NB4 (cell line): Measurements from ENCODE around the gene FYCO1.

Experiments used
- MAX ChIP-seq: IDR thresholded peaks from 2 replicates; pipeline ENCODE4 v1.6.1; 2011; ENCODE audit warnings: low read depth, low read length
- MYC ChIP-seq: IDR thresholded peaks from 2 replicates; pipeline ENCODE4 v1.6.1; 2011; ENCODE audit warnings: low read depth, low read length
- POLR2A ChIP-seq: IDR thresholded peaks from 2 replicates; pipeline ENCODE4 v1.6.1; 2011; ENCODE audit warnings: mild to moderate bottlenecking; ENCODE audit not compliant: insufficient read length; ENCODE audit errors: extremely low read depth
- TF ChIP-seq, protein P1 (sequence below): IDR thresholded peaks from one replicate; pipeline ENCODE4 v1.5.1; 2012; ENCODE audit warnings: low read depth, low read length

DNA sequence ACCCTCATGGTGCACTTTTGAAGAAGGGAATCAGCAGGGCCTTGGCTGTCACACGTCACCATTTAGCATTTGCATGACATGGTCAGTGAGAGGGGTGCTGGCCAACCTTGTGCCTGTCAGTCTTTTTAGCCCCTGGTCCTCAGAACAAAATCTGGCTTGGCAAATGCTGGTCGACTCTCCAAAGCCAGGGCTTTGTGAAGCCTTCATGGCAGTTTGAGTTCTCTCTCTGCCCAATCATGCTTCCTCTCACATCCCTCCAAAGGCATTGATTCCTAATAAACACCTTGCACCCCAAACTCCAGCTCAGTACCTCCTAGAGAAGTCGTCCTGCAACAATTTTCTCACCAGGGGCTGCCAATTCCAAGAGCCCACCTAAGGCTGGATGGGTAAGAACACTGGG, 89.9 kb downstream of the FYCO1 start:
- no peak for TF ChIP-seq POLR2A
- TF ChIP-seq, protein P1, sequence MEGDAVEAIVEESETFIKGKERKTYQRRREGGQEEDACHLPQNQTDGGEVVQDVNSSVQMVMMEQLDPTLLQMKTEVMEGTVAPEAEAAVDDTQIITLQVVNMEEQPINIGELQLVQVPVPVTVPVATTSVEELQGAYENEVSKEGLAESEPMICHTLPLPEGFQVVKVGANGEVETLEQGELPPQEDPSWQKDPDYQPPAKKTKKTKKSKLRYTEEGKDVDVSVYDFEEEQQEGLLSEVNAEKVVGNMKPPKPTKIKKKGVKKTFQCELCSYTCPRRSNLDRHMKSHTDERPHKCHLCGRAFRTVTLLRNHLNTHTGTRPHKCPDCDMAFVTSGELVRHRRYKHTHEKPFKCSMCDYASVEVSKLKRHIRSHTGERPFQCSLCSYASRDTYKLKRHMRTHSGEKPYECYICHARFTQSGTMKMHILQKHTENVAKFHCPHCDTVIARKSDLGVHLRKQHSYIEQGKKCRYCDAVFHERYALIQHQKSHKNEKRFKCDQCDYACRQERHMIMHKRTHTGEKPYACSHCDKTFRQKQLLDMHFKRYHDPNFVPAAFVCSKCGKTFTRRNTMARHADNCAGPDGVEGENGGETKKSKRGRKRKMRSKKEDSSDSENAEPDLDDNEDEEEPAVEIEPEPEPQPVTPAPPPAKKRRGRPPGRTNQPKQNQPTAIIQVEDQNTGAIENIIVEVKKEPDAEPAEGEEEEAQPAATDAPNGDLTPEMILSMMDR: no peak
- TF ChIP-seq MAX: no peak
- no peak for TF ChIP-seq MYC
